ENCODE data around the gene NCAPG2.
"Not testable (repeated sequence)": the region's sequence is repeated elsewhere in the genome, so short reads cannot be mapped to it uniquely, and the experiment has no call there.

Gene NCAPG2

GRCh38 chr7:158638001-158638400, 66.6 kb downstream of the NCAPG2 start:
- in situ Hi-C loops (cut with MboI; ENCODE audit: low sequenced_read_pairs), result no loop called here

DNA sequence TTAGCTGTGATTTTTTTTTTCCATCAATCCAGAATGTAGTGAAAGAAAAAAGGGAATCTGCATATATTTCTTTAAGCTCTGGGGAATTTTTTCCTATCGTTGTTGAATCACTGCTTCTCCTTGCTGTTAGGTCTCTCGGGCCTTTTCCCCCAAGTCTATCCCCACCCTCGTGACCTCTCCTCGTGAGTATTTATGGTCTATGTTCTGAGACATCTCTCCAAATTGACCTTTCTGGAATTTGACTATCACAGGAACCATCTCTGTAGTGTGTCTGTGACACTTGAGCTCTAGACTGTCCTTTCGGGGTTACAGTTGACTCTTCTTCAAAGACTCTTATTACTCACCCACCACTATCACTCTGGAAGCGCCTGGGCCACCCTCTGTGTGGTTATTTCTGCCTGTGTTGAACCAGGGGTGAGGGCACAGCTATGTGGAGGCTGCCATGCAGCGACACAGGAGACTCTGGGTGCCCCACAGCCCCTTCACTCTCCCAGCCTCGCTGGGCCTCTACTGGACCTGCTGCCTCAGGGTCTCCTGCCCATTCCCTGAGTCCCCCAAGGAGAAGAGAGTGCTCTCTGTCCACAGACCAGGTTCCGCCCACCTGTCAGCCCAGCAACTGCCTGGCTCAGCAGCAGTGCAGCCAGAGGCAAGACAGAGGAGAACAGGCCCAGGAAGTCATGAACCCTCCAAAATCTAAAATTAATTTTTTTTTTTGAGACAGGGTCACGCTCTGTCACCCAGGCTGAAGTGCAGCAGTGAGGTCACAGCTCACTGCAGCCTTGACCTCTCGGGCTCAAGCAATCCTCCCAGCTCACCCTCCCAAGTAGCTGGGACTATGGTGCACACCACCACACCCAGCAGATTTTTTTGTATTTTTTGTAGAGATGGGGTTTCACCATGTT, 71.3 kb downstream of the NCAPG2 start:
- Histone ChIP-seq H3K4me1 (no peaks in the 10 kb centered on the region), H3K36me3 (replicated peaks) (peaks cover 32% of the 10 kb centered on the region), H3K4me3 (no peak overlapping the region), H3K27me3 (ENCODE audit: low read depth) (no peaks in the 10 kb centered on the region), H3K9me3 (no peaks in the 10 kb centered on the region)
- in situ Hi-C loops (cut with MboI; ENCODE audit: low sequenced_read_pairs), result no loop called here
- no peak for DNase-seq (ENCODE audit: low spot score in 2 of 2)

More at GRCh38 chr7:158638001-158638400, 66.6 kb downstream of the NCAPG2 start:
- Histone ChIP-seq H3K9me3 (no peaks in the 10 kb centered on the region), H3K4me1 (no peaks in the 10 kb centered on the region), H3K4me3 (no peak overlapping the region), H3K27me3 (ENCODE audit: low read depth) (no peaks in the 10 kb centered on the region), H3K36me3 (replicated peaks) (peaks cover 25% of the 10 kb centered on the region)
- DNase-seq (ENCODE audit: low spot score in 2 of 2), result no peak

DNA sequence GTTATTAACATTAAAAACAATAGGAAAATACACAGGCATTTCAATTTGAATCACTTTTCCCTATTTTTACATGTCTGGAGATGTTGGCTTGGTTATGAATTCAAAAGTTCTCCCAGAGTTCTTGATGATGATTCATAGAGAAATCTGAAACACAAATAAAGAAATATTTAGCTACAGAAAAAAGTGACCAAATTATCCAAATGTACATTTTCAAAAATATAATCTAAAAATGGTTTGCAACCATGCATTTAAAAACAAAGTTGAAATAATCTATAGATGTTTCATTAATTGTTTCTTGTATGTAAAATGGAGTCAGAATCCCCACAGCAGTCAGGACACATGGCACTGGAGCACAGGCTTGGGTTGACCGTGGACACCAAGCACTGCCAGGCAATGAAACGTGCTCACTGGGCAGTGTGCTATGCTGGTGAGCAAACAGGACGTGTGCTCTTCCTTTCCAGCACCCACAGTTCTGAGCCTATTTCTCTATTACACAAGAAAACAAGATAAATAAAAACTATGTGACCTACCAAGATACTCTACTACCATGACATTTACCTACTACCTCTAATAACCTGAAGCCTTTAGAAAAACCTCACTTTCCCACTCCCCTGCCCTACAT, 72.9 kb downstream of the NCAPG2 start:
- Histone ChIP-seq H3K9me3 (no peaks in the 10 kb centered on the region), H3K4me1 (no peaks in the 10 kb centered on the region), H3K4me3 (no peak overlapping the region), H3K36me3 (replicated peaks) (peaks cover 38% of the 10 kb centered on the region), H3K27me3 (ENCODE audit: low read depth) (no peaks in the 10 kb centered on the region)
- no peak for DNase-seq (ENCODE audit: low spot score in 2 of 2)
- in situ Hi-C loops (cut with MboI; ENCODE audit: low sequenced_read_pairs), result no loop called here

DNA sequence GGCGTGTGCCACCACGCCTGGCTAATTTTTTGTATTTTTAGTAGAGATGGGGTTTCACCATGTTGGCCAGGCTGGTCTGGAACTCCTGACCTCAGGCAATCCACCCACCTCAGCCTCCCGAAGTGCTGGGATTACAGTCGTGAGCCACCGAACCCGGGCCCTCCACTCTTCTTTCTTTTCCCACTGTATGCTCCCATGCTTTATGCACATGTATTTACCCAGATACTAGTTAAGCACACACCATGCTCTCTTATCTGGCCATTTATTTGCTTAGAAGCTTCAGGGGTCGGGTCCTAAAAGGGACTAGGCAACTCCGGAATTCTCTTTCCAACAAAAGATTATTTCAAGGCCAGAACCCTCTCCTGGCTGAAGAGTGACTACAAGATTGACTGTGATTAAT, 78.3 kb downstream of the NCAPG2 start:
- DNase-seq (ENCODE audit: low spot score in 2 of 2); H3K27me3 ChIP-seq (ENCODE audit: low read depth); H3K9me3 ChIP-seq; in situ Hi-C loops (cut with MboI; ENCODE audit: low sequenced_read_pairs); H3K4me3 ChIP-seq; H3K4me1 ChIP-seq: not testable (repeated sequence)
- peaks cover 38% of the 10 kb centered on the region for H3K36me3 ChIP-seq (replicated peaks)

DNA sequence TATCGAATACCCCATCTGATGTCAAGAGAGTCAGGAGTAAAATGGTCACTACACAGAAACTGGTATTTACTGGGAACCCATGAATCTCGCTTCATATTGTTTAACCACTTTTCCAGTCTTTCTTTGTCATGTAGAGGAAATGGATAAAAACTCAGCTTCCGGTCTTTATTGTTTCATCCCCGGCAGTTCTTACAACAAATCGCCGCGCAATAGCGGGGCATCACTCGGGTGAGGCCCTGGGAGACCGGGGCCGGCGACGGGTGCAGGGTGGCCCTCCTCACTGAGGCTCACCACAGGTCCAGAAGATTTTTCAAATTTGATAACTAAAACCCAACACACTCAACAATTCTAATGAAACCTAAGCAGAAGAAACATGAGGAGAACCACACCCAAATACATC, 81.4 kb downstream of the NCAPG2 start:
- peaks cover 17% of the 10 kb centered on the region for H3K36me3 ChIP-seq (replicated peaks)
- H3K4me3 ChIP-seq, result no peak overlapping the region
- no peaks in the 10 kb centered on the region for H3K27me3 ChIP-seq (ENCODE audit: low read depth)
- in situ Hi-C loops (cut with MboI; ENCODE audit: low sequenced_read_pairs), result no loop called here
- no peaks in the 10 kb centered on the region for H3K9me3 ChIP-seq
- no peak for DNase-seq (ENCODE audit: low spot score in 2 of 2)
- H3K4me1 ChIP-seq, result no peaks in the 10 kb centered on the region

DNA sequence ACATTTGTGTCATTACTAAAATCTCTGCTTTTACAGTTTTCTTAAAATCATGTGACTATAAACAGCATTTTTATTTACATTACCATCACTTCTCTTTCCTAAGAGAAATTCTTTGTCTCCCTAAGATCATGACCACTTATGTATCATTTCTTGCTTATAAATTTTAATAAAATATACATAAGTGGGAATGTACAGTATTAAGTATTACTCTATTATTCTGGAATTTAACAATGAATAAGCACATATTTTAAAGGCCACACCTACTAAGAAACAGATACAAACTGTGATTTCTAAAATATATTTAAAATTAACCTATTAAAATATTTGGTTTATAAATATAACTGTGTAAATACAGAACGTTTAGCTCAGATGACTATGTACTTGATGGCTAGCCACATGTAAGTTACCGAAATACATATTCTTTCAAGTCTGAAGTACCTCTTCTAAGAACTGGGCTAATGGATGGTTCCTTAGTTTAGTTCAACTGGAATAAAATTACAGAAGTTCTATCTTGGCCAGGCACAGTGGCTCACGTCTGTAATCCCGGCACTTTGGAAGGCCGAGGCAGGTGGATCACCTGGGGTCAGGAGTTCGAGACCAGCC, 83.7 kb downstream of the NCAPG2 start:
- Histone ChIP-seq H3K36me3 (replicated peaks) (peaks cover 14% of the 10 kb centered on the region), H3K4me3 (no peak overlapping the region), H3K9me3 (no peaks in the 10 kb centered on the region), H3K4me1 (no peaks in the 10 kb centered on the region), H3K27me3 (ENCODE audit: low read depth) (no peaks in the 10 kb centered on the region)
- in situ Hi-C loops (cut with MboI; ENCODE audit: low sequenced_read_pairs), result no loop called here
- no peak for DNase-seq (ENCODE audit: low spot score in 2 of 2)

- H3K4me3 ChIP-seq, result no peak overlapping the region
- no peaks in the 10 kb centered on the region for H3K4me1 ChIP-seq
- no peaks in the 10 kb centered on the region for H3K27me3 ChIP-seq (ENCODE audit: low read depth)
- H3K36me3 ChIP-seq (replicated peaks), result peaks cover 14% of the 10 kb centered on the region
- DNase-seq (ENCODE audit: low spot score in 2 of 2), result no peak
- in situ Hi-C loops (cut with MboI; ENCODE audit: low sequenced_read_pairs), result no loop called here
- no peaks in the 10 kb centered on the region for H3K9me3 ChIP-seq
These were observed 84.2 kb downstream of the NCAPG2 start for GRCh38 chr7:158620418-158620817.

DNA sequence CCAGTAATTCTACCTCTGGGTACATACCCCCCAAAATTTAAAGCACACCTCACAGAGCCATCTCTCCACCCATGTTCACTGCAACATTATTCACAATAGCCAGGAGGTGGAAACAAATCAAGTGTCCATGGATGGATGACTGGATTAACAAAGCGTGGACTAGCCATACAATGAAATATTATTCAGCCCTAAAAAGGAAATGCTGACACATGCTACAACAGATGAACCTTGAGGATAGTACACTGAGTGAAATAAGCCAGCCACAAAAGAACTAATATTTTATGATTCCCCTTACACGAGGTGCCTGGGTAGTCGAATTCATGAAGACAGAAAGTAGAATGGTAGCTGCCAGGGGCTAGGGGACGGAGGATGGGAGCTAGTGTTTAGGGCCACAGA, 85.9 kb downstream of the NCAPG2 start:
- Histone ChIP-seq H3K4me1 (no peaks in the 10 kb centered on the region), H3K36me3 (replicated peaks) (peaks cover 11% of the 10 kb centered on the region), H3K4me3 (no peak overlapping the region), H3K9me3 (no peaks in the 10 kb centered on the region), H3K27me3 (ENCODE audit: low read depth) (no peaks in the 10 kb centered on the region)
- in situ Hi-C loops (cut with MboI; ENCODE audit: low sequenced_read_pairs), result no loop called here
- DNase-seq (ENCODE audit: low spot score in 2 of 2), result no peak

DNA sequence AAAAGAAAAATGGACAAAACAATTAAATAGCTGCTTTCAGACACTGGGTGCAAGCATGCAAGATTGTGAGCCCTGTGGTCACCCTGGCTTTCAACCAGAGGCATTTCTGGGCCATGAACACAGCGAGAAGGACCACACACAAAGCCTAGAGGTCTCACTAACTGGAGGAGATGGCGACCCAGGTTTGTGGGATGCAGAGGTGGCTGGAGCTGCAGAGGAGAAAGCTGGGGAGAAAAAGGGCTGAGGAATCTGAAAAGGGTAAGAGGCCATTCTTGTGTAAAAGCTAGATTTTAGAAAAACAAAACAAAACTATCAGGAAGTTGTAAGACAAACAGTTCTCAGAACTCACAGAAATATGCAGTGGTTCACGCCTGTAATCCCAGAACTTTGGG, 86.9 kb downstream of the NCAPG2 start:
- no peaks in the 10 kb centered on the region for H3K9me3 ChIP-seq
- H3K27me3 ChIP-seq (ENCODE audit: low read depth), result no peaks in the 10 kb centered on the region
- in situ Hi-C loops (cut with MboI; ENCODE audit: low sequenced_read_pairs), result no loop called here
- DNase-seq (ENCODE audit: low spot score in 2 of 2), result no peak
- H3K36me3 ChIP-seq (replicated peaks), result peaks cover 5% of the 10 kb centered on the region; the same call in 1 of the 2 replicates
- H3K4me1 ChIP-seq, result no peaks in the 10 kb centered on the region
- no peak overlapping the region for H3K4me3 ChIP-seq

GRCh38 chr7:158616050-158616449, 88.6 kb downstream of the NCAPG2 start:
- Histone ChIP-seq H3K27me3 (ENCODE audit: low read depth) (no peaks in the 10 kb centered on the region), H3K4me1 (no peaks in the 10 kb centered on the region), H3K36me3 (replicated peaks) (peaks cover 8% of the 10 kb centered on the region; the same call in 1 of the 2 replicates), H3K9me3 (no peaks in the 10 kb centered on the region), H3K4me3 (no peak overlapping the region)
- in situ Hi-C loops (cut with MboI; ENCODE audit: low sequenced_read_pairs), result no loop called here
- no peak for DNase-seq (ENCODE audit: low spot score in 2 of 2)

GRCh38 chr7:158614700-158615099, 89.9 kb downstream of the NCAPG2 start:
- peaks cover 8% of the 10 kb centered on the region; the same call in 1 of the 2 replicates for H3K36me3 ChIP-seq (replicated peaks)
- no peaks in the 10 kb centered on the region for H3K9me3 ChIP-seq
- no peak for DNase-seq (ENCODE audit: low spot score in 2 of 2)
- H3K4me3 ChIP-seq, result no peak overlapping the region
- no peaks in the 10 kb centered on the region for H3K27me3 ChIP-seq (ENCODE audit: low read depth)
- no peaks in the 10 kb centered on the region for H3K4me1 ChIP-seq
- in situ Hi-C loops (cut with MboI; ENCODE audit: low sequenced_read_pairs), result no loop called here

DNA sequence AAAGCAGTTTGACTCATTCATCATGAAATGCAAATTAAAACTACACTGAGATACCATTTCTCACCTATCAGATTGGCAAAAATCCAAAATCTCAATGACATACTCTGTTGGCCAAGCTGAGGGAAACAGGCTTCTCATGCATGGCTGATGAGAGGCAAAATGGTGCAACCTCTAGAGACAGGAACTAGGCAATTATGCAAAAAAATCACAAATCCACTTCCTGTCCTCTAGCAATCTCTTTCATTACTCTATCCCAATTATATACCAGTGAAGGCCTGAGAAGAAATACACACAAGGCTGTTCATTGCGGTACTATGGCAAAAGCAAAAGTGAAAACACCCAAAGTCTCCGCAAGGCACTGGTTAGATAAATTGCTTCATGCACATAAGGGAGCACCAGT, 91.1 kb downstream of the NCAPG2 start:
- in situ Hi-C loops (cut with MboI; ENCODE audit: low sequenced_read_pairs), result no loop called here
- H3K4me1 ChIP-seq, result no peaks in the 10 kb centered on the region
- H3K9me3 ChIP-seq, result no peaks in the 10 kb centered on the region
- H3K27me3 ChIP-seq (ENCODE audit: low read depth), result no peaks in the 10 kb centered on the region
- H3K36me3 ChIP-seq (replicated peaks), result peaks cover 8% of the 10 kb centered on the region; the same call in 1 of the 2 replicates
- no peak overlapping the region for H3K4me3 ChIP-seq
- DNase-seq (ENCODE audit: low spot score in 2 of 2), result no peak

DNA sequence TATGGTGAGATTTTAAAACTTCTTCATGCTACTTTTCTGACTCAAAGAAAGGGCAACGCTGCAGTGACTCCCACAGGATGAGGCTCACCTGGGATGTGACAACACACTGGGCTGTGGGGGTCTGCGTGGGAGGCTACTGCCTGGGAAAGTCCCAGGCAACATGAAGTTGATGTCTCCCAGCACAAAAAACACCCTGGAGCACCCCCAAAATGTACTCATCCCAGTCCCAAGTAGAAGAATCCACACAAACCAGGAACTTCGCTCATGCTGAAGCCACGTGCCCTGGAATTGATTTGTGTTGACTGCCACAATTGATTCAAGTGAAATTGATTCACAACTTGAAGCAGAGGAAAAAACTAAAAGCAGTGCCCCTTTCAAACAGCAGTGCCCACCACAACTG, 92.1 kb downstream of the NCAPG2 start:
- H3K27me3 ChIP-seq (ENCODE audit: low read depth), result no peaks in the 10 kb centered on the region
- no peak for DNase-seq (ENCODE audit: low spot score in 2 of 2)
- in situ Hi-C loops (cut with MboI; ENCODE audit: low sequenced_read_pairs), result no loop called here
- peaks cover 8% of the 10 kb centered on the region; the same call in 1 of the 2 replicates for H3K36me3 ChIP-seq (replicated peaks)
- no peaks in the 10 kb centered on the region for H3K4me1 ChIP-seq
- H3K4me3 ChIP-seq, result no peak overlapping the region
- H3K9me3 ChIP-seq, result no peaks in the 10 kb centered on the region

DNA sequence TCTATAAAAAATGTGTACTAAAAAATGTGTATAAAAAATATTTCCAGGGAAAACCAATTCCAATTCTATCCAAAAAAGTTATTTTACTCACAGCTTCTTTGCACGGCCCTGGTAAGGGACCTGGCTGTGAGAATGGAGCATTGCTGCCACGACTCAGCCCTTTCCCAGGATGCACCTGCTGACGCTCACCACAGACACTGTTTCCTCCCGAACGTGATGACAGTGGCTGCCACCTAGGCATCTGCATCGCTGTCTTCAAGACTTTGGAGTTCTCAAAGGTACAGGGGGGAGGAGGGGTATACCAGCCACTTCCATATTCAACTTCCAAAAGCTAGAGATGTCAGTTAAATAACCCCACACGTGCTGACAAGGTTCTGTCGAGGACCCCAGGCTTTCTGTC, 93.1 kb downstream of the NCAPG2 start:
- Histone ChIP-seq H3K36me3 (replicated peaks) (peaks cover 7% of the 10 kb centered on the region; the same call in 1 of the 2 replicates), H3K4me3 (no peak overlapping the region), H3K4me1 (no peaks in the 10 kb centered on the region), H3K27me3 (ENCODE audit: low read depth) (no peaks in the 10 kb centered on the region), H3K9me3 (no peaks in the 10 kb centered on the region)
- in situ Hi-C loops (cut with MboI; ENCODE audit: low sequenced_read_pairs), result no loop called here
- DNase-seq (ENCODE audit: low spot score in 2 of 2), result no peak

Data from HAP-1 (cell line).